ENCODE results near the gene CASK.

CASK gene

GRCh38 chrX:41909068-41909467 lies 14.3 kb downstream of the CASK start:
- H3K27ac ChIP-seq, result no peak overlapping the region
- no peaks in the 10 kb centered on the region for H3K27me3 ChIP-seq (replicated peaks)
- no peaks in the 10 kb centered on the region for H3K36me3 ChIP-seq (replicated peaks)
- DNase-seq, result no peak
- in situ Hi-C loops (cut with HindIII; ENCODE audit: low pct_ligation_motif_present, low sequenced_read_pairs), result no loop called here
- TF ChIP-seq, protein P1, sequence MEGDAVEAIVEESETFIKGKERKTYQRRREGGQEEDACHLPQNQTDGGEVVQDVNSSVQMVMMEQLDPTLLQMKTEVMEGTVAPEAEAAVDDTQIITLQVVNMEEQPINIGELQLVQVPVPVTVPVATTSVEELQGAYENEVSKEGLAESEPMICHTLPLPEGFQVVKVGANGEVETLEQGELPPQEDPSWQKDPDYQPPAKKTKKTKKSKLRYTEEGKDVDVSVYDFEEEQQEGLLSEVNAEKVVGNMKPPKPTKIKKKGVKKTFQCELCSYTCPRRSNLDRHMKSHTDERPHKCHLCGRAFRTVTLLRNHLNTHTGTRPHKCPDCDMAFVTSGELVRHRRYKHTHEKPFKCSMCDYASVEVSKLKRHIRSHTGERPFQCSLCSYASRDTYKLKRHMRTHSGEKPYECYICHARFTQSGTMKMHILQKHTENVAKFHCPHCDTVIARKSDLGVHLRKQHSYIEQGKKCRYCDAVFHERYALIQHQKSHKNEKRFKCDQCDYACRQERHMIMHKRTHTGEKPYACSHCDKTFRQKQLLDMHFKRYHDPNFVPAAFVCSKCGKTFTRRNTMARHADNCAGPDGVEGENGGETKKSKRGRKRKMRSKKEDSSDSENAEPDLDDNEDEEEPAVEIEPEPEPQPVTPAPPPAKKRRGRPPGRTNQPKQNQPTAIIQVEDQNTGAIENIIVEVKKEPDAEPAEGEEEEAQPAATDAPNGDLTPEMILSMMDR (IDR thresholded peaks at IDR 0.05; ENCODE audit: low read depth, low read length, missing control alignments), result no peak
- no peak overlapping the region for H3K4me3 ChIP-seq (ENCODE audit: low read depth, low read length)

GRCh38 chrX:41906515-41907187 lies 16.7 kb downstream of the CASK start:
- no peak for DNase-seq
- H3K4me3 ChIP-seq (ENCODE audit: low read depth, low read length), result no peak overlapping the region
- H3K27ac ChIP-seq, result no peak overlapping the region
- no peaks in the 10 kb centered on the region for H3K36me3 ChIP-seq (replicated peaks)
- H3K27me3 ChIP-seq (replicated peaks), result no peaks in the 10 kb centered on the region
- TF ChIP-seq, protein P1 (IDR thresholded peaks at IDR 0.05; ENCODE audit: low read depth, low read length, missing control alignments), result no peak
- in situ Hi-C loops (cut with HindIII; ENCODE audit: low pct_ligation_motif_present, low sequenced_read_pairs), result no loop called here

DNA sequence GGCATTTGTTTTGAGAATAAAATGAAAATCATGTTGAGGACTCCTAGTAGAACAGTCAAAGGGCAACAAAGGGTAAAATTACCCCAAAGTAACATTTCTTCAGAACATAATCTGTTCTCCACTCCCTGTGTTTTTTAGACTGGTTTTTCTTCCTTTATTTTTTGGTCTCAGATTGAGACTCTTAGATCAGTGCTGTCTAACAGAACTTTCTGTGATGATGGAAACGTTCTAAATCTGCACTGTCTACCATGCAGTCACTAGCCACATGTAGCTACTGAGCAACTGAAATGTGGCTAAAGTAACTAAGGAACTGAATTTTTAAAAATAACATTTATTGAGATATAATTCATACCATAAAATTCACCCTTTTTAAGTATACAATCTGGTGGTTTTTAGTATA lies 19.8 kb downstream of the CASK start:
- in situ Hi-C loops (cut with HindIII; ENCODE audit: low pct_ligation_motif_present, low sequenced_read_pairs), result no loop called here
- TF ChIP-seq, protein P1 (IDR thresholded peaks at IDR 0.05; ENCODE audit: low read depth, low read length, missing control alignments), result no peak
- DNase-seq, result no peak
- H3K36me3 ChIP-seq (replicated peaks), result no peaks in the 10 kb centered on the region
- no peak overlapping the region for H3K27ac ChIP-seq
- no peak overlapping the region for H3K4me3 ChIP-seq (ENCODE audit: low read depth, low read length)
- no peaks in the 10 kb centered on the region for H3K27me3 ChIP-seq (replicated peaks)

- Histone ChIP-seq H3K36me3 (replicated peaks) (no peaks in the 10 kb centered on the region), H3K27ac (no peak overlapping the region), H3K4me3 (ENCODE audit: low read depth, low read length) (no peak overlapping the region), H3K27me3 (replicated peaks) (no peaks in the 10 kb centered on the region)
- DNase-seq, result no peak
- TF ChIP-seq, protein P1 (IDR thresholded peaks at IDR 0.05; ENCODE audit: low read depth, low read length, missing control alignments), result no peak
- in situ Hi-C loops (cut with HindIII; ENCODE audit: low pct_ligation_motif_present, low sequenced_read_pairs), result no loop called here
These were observed 23.0 kb downstream of the CASK start for GRCh38 chrX:41900321-41900720.

DNA sequence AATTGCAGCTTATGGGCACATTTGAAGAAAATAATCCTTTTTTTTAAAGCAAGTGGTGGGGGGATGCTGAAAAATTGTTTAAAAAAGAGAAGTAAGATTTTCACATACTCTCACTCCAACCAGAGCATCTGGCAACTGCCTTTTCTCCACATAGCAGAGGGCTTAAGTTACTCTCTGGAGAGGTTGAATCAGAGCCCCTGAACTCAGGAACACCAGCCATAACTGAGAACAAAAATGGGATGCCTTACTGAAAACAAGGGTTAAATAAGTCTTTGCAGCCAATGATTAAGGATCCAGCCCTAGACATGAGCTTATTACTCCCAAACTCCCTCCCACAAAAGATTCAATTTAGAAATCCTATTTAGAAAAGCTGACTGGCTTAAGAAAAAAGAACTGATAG lies 27.5 kb downstream of the CASK start:
- H3K36me3 ChIP-seq (replicated peaks), result no peaks in the 10 kb centered on the region
- H3K27me3 ChIP-seq (replicated peaks), result no peaks in the 10 kb centered on the region
- TF ChIP-seq, protein P1 (IDR thresholded peaks at IDR 0.05; ENCODE audit: low read depth, low read length, missing control alignments), result no peak
- DNase-seq, result no peak
- no peak overlapping the region for H3K4me3 ChIP-seq (ENCODE audit: low read depth, low read length)
- in situ Hi-C loops (cut with HindIII; ENCODE audit: low pct_ligation_motif_present, low sequenced_read_pairs), result no loop called here
- H3K27ac ChIP-seq, result no peak overlapping the region

DNA sequence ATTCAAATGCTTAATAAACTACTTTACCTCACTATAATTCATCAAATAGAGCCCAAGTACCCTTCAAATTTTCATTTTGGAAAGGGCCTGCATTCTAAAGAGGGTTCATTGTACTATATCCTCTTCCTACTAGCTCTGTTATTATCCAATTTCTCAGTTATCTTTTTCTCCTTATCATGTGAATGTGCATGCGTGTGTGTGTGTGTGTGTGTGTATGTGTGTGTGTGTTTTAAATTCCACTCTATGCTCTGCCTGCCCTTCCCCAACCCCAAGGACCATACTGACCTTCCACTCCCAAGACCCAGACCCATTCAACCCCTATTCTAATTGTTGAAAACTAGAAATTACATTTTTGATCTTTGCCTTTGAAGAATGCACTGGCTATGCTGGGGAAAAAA lies 33.3 kb downstream of the CASK start:
- no peaks in the 10 kb centered on the region for H3K27me3 ChIP-seq (replicated peaks)
- H3K4me3 ChIP-seq (ENCODE audit: low read depth, low read length), result no peak overlapping the region
- no peak overlapping the region for H3K27ac ChIP-seq
- TF ChIP-seq, protein P1 (IDR thresholded peaks at IDR 0.05; ENCODE audit: low read depth, low read length, missing control alignments), result no peak
- no peaks in the 10 kb centered on the region for H3K36me3 ChIP-seq (replicated peaks)
- in situ Hi-C loops (cut with HindIII; ENCODE audit: low pct_ligation_motif_present, low sequenced_read_pairs), result no loop called here
- DNase-seq, result no peak
